BLaER1 (cell line): ENCODE data around the gene SF3B5.

Experiments used
- H3K27ac ChIP-seq: shearing (Covaris generic); formaldehyde crosslinking; 2 replicates; pipeline ENCODE4 v1.8.1; 2022
- H3K27me3 ChIP-seq: shearing (Covaris generic); formaldehyde crosslinking; 2 replicates; pipeline ENCODE4 v1.8.1; 2022
- H3K36me3 ChIP-seq: shearing (Covaris generic); formaldehyde crosslinking; 2 replicates; pipeline ENCODE4 v1.8.1; 2022
- H3K4me1 ChIP-seq: shearing (Covaris generic); formaldehyde crosslinking; 2 replicates; pipeline ENCODE4 v1.8.1; 2022
- H3K4me2 ChIP-seq: shearing (Covaris generic); formaldehyde crosslinking; 2 replicates; pipeline ENCODE4 v1.8.1; 2022
- H3K4me3 ChIP-seq: shearing (Covaris generic); formaldehyde crosslinking; 2 replicates; pipeline ENCODE4 v1.8.1; 2022
- H3K9ac ChIP-seq: shearing (Covaris generic); formaldehyde crosslinking; 2 replicates; pipeline ENCODE4 v1.8.1; 2022
- H3K9me3 ChIP-seq: shearing (Covaris generic); formaldehyde crosslinking; 2 replicates; pipeline ENCODE4 v1.8.1; 2022
- H4K20me1 ChIP-seq: shearing (Covaris generic); formaldehyde crosslinking; 2 replicates; pipeline ENCODE4 v1.8.1; 2022
- Cebpa-rat ChIP-seq: shearing (Covaris generic); IDR thresholded peaks from 2 replicates; pipeline ENCODE4 v1.8.1; 2022

The SF3B5 gene

DNA sequence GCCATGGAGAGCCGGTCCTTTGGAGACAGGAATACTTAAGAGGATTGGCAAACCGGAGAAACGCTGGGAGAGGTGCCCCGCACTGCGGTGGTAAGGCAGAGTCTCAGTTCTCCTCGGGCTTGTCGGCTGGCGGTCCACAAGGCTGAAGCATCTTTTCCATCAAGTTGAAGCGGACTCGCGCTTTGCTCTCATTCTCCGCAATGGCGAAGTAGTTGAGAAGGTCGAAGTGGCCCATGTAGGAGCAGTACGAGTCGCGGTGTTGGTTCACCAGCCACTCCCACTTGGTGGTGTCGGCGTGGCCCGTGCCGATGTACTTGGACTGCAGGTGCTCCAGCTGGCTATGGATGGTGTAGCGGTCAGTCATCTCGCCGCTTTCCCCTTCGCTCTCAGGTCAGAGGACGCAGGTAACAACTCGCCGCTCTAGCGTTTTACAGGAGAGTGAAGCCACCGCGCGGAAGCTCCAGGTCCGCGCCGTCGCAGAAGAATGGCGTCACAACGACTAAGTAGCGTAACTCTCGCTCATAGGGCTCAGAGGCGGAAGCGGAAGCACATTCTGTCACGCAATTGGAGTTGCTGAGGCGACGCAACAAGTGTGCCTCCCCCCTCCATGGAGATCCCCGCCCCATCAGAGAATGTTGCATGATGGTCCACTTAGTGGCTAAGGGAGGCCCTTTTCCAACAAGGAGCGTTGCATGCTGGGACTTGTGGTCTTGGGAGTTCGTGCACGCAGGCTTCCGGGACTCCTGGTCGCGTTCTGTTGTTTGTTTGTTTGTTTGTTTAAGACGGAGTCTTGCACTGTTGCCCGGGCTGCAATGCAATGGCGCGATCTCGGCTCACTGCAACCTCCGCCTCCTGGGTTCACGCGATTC lies at the start of gene SF3B5:
Gene SF3B5, minus strand, starts transcription at position 440 of the 869 bp plus-strand sequence. Its CDS starts 76 bp downstream, at position 364.
- no peak for TF ChIP-seq Cebpa-rat
- Histone ChIP-seq H3K4me1 (peaks cover 32% of the 10 kb centered on the region), H3K27ac (peak within 1 kb of the TSS; percentile 80), H3K36me3 (peaks cover 5% of the 10 kb centered on the region; the same call in 1 of the 2 replicates), H3K27me3 (no peaks in the 10 kb centered on the region), H3K9ac (peak within 1 kb of the TSS; percentile 91), H4K20me1 (peaks cover 24% of the 10 kb centered on the region), H3K4me3 (peak within 1 kb of the TSS; percentile 84), H3K4me2 (peak within 1 kb of the TSS; percentile 91), H3K9me3 (no peaks in the 10 kb centered on the region)

DNA sequence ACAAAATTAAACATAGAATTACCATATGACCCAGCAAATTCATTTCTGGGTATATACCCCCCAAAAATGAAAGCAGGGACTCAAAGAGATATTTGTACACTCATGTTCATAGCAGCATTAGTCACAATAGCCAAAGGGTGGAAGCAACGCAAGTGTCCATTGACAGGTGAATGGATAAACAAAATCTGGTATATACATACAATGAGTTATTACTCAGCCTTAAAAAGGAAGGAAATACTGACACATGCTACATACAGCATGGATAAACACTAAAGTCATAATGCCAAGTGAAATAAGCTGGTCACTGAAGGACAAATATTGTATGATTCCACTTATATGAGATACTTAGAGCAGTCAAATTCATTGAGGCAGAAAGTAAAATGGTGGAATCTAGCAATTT lies 49.6 kb upstream of the SF3B5 start:
- no peak for TF ChIP-seq Cebpa-rat

DNA sequence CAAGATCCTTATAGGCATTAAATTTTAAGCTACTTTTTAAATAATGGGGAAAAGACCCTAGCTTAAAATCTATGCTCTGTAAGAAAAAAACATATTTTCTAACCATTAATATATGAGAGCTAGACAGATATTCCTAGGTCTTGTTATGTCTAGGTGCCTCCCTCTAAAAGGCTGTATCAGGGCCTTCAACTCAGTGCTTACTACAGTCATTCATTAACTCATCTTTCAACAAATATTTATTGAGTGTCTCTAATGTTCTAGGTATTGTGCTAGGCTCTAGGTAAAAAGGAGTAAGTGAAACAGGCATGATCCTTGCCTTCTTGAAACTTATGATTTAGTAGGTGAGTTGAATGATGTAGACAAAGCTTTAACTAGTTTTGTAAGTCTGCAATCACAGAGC lies 48.5 kb upstream of the SF3B5 start:
- H3K4me2 ChIP-seq, result no peak overlapping the region
- no peak overlapping the region for H3K27ac ChIP-seq
- H3K4me3 ChIP-seq, result no peak overlapping the region
- H3K9ac ChIP-seq, result no peak overlapping the region
- H3K4me1 ChIP-seq, result no peaks in the 10 kb centered on the region
- H3K9me3 ChIP-seq, result no peaks in the 10 kb centered on the region
- H3K27me3 ChIP-seq, result no peaks in the 10 kb centered on the region
- no peaks in the 10 kb centered on the region for H4K20me1 ChIP-seq
- no peak for TF ChIP-seq Cebpa-rat
- H3K36me3 ChIP-seq, result no peaks in the 10 kb centered on the region

More for the DNA sequence above, 49.6 kb upstream of the SF3B5 start:
- no peaks in the 10 kb centered on the region for H3K36me3 ChIP-seq
- no peak overlapping the region for H3K4me3 ChIP-seq
- no peak overlapping the region for H3K27ac ChIP-seq
- no peaks in the 10 kb centered on the region for H3K9me3 ChIP-seq
- H3K27me3 ChIP-seq, result peaks cover 7% of the 10 kb centered on the region
- H3K4me1 ChIP-seq, result no peaks in the 10 kb centered on the region
- no peaks in the 10 kb centered on the region for H4K20me1 ChIP-seq
- no peak overlapping the region for H3K9ac ChIP-seq
- no peak overlapping the region for H3K4me2 ChIP-seq

DNA sequence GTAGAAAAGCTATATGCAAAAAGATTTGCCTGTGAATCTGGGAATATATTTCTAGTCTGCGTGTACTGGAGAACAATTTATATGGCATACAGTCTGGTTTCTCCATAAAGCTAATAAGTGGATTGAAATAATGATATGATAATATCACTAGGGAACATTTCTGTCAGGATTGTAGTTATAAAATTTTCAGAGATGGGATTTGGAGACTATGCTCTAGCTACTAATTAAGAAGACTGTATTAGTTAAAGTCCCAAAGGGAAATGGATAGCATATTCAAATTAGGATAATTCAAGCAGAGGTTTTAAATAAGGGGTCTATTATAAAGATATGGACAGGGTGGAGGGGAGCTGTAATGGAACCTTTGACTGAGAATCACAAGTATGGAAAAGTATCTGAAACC lies 47.7 kb upstream of the SF3B5 start:
- no peaks in the 10 kb centered on the region for H3K4me1 ChIP-seq
- no peaks in the 10 kb centered on the region for H3K9me3 ChIP-seq
- TF ChIP-seq Cebpa-rat, result no peak
- H3K9ac ChIP-seq, result no peak overlapping the region
- no peaks in the 10 kb centered on the region for H4K20me1 ChIP-seq
- H3K27ac ChIP-seq, result no peak overlapping the region
- no peak overlapping the region for H3K4me2 ChIP-seq
- H3K27me3 ChIP-seq, result no peaks in the 10 kb centered on the region
- no peaks in the 10 kb centered on the region for H3K36me3 ChIP-seq
- H3K4me3 ChIP-seq, result no peak overlapping the region

DNA sequence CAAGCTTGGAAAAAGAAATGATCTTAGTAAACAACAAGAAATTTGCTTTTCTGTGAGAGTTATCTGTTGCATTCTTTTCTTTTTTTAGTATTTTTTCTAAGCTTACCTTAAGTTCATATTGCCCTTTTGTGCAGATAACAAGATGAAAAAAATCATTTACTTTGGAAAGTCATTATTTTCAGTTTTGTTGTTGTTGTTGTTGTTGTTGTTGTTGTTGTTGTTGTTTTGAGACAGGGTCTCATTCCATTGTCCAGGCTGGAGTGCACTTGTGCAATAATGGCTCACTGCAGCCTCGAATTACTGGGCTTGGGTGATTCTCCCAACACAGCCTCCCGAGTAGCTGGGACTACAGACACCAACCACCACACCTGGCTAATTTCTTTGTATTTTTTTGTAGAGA lies 46.1 kb upstream of the SF3B5 start:
- H3K4me1 ChIP-seq, result no peaks in the 10 kb centered on the region
- H3K9ac ChIP-seq, result no peak overlapping the region
- no peak for TF ChIP-seq Cebpa-rat
- H3K9me3 ChIP-seq, result no peaks in the 10 kb centered on the region
- no peaks in the 10 kb centered on the region for H3K36me3 ChIP-seq
- H3K4me2 ChIP-seq, result no peak overlapping the region
- no peak overlapping the region for H3K4me3 ChIP-seq
- H3K27ac ChIP-seq, result no peak overlapping the region
- no peaks in the 10 kb centered on the region for H4K20me1 ChIP-seq
- no peaks in the 10 kb centered on the region for H3K27me3 ChIP-seq

DNA sequence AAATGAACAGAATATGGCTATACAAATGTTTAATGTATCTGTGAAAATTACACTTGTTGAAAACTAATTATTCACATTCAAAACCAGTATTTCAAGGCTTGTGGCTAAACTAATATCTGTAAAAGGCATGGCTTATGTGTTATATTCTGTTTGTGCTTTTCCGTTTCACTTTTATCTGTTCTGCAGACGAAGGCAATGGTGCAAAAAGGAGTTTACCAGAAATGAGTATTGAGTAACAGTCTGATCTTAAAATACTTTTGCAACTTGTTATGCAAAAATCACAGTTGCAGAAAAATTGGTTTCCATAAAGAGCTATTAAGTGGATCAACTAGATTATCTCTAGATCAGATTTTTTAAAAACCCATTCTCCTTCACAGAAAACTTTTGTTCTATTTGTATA lies 45.5 kb upstream of the SF3B5 start:
- Histone ChIP-seq H3K4me2 (0 out of 2 replicates have a peak overlapping the region, but pooled peaks have one; percentile 21), H3K9me3 (no peaks in the 10 kb centered on the region), H3K4me3 (no peak overlapping the region), H3K27ac (no peak overlapping the region), H3K4me1 (no peaks in the 10 kb centered on the region), H4K20me1 (no peaks in the 10 kb centered on the region), H3K9ac (no peak overlapping the region), H3K36me3 (no peaks in the 10 kb centered on the region), H3K27me3 (no peaks in the 10 kb centered on the region)
- no peak for TF ChIP-seq Cebpa-rat

DNA sequence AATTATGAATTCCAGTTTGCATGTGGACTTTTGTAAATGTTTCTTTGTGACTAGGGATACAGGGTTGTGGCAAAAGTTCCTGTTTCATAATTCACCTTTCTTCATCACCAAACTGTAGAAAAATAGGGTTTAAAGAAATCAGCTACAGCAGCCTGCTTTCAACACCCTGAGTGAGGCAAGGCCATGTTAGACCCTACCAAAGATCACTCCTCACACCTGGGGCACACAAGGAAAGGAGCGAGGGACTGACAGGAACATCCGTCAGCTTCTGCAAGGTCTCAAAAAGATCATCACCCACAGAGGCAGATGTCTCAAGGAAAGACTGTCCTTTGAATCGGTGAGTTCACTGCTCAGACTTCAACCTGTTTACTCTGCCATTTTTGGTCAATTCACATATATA lies 44.4 kb upstream of the SF3B5 start:
- Histone ChIP-seq H3K9ac (no peak overlapping the region), H3K27ac (no peak overlapping the region), H3K4me3 (no peak overlapping the region), H3K4me2 (no peak overlapping the region), H3K27me3 (no peaks in the 10 kb centered on the region), H3K36me3 (no peaks in the 10 kb centered on the region), H4K20me1 (no peaks in the 10 kb centered on the region), H3K4me1 (no peaks in the 10 kb centered on the region), H3K9me3 (no peaks in the 10 kb centered on the region)
- TF ChIP-seq Cebpa-rat, result no peak

DNA sequence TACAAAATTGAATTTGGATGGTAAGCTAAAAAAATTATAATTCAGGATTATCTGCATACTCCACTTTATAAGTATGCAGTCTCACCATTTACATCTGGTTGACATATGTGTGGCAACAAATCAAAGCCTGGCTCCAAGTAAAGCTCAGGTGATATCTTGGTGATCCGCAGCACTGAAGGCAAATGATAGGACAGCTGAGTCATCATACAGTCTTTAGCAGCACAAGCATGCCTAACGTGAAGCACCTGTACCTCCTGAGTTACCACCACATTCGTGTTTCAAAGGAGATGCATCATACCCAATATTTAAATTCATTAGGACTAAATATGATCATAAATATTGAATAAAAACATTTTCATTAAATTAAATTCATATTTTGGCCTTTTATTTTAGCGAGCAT lies 43.2 kb upstream of the SF3B5 start:
- H3K27me3 ChIP-seq, result no peaks in the 10 kb centered on the region
- TF ChIP-seq Cebpa-rat, result no peak
- no peaks in the 10 kb centered on the region for H3K36me3 ChIP-seq
- no peak overlapping the region for H3K27ac ChIP-seq
- no peaks in the 10 kb centered on the region for H4K20me1 ChIP-seq
- H3K9me3 ChIP-seq, result no peaks in the 10 kb centered on the region
- H3K9ac ChIP-seq, result no peak overlapping the region
- H3K4me1 ChIP-seq, result no peaks in the 10 kb centered on the region
- H3K4me3 ChIP-seq, result no peak overlapping the region
- no peak overlapping the region for H3K4me2 ChIP-seq

DNA sequence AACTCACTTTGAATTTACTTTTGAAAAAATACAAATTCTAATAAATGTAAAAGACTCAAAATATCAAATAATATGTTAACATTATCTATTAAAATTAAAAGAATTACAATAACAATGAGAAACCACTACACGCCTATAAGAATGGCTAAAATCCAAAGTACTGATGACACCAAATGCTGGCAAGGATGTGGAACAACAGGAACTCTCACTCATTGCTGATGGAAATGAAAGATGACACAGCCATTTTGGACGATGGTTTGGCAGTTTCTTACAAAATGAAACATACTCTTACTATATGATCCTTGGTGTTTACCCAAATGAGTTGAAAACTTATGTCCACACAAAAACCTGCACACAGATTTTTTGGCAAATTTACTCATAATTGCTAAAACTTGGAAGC lies 39.4 kb upstream of the SF3B5 start:
- Histone ChIP-seq H3K36me3 (no peaks in the 10 kb centered on the region), H3K4me3 (no peak overlapping the region), H3K27me3 (no peaks in the 10 kb centered on the region), H3K4me1 (no peaks in the 10 kb centered on the region), H3K9ac (no peak overlapping the region), H3K9me3 (no peaks in the 10 kb centered on the region), H3K4me2 (no peak overlapping the region), H4K20me1 (no peaks in the 10 kb centered on the region), H3K27ac (no peak overlapping the region)
- TF ChIP-seq Cebpa-rat, result no peak

DNA sequence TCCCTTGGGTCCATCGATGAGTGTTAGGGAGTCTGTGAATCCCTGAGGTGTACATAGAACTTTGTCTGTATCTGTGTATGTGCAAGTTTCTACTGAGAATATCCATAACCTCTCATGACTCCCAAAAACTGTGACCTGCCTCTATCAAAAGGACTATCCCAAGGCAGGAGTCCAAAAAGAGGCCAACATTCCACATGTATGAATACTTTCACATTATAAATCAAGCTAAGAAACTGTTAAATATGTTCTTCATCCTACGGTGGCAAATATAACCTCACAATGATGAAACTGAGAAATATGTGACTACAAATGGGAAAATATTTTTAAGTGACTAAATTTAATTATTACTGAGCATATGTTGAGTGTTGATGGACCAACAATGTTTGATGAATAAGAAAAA lies 38.8 kb upstream of the SF3B5 start:
- no peak for TF ChIP-seq Cebpa-rat
- H3K4me1 ChIP-seq, result no peaks in the 10 kb centered on the region
- H4K20me1 ChIP-seq, result no peaks in the 10 kb centered on the region
- no peak overlapping the region for H3K9ac ChIP-seq
- no peaks in the 10 kb centered on the region for H3K9me3 ChIP-seq
- H3K27ac ChIP-seq, result no peak overlapping the region
- no peaks in the 10 kb centered on the region for H3K36me3 ChIP-seq
- no peak overlapping the region for H3K4me3 ChIP-seq
- H3K27me3 ChIP-seq, result no peaks in the 10 kb centered on the region
- H3K4me2 ChIP-seq, result no peak overlapping the region
